Loucy (cell line): Measurements from ENCODE around the gene CDC42BPB.

ENCODE experiments used
- H2AFZ ChIP-seq: fragments of 200-600 bp; sonication (generic); 2 replicates; pipeline ENCODE4 v1.6.0; 2016; ENCODE audit warnings: antibody characterized with exemption, mild to moderate bottlenecking, low read length, moderate library complexity
- H3F3A ChIP-seq: fragments of 200-600 bp; 2 replicates; pipeline ENCODE4 v1.6.0; 2016; ENCODE audit warnings: antibody characterized with exemption, low read depth, mild to moderate bottlenecking
- H3K27me3 ChIP-seq: fragments of 200-600 bp; sonication (generic); 2 replicates; pipeline ENCODE4 v1.6.1; 2014; ENCODE audit warnings: low read length, mild to moderate bottlenecking; ENCODE audit not compliant: insufficient read depth, poor library complexity, severe bottlenecking
- H3K36me3 ChIP-seq: fragments of 200-600 bp; sonication (generic); 2 replicates; pipeline ENCODE4 v1.6.1; 2016; ENCODE audit warnings: low read length; ENCODE audit not compliant: insufficient read depth
- H3K4me1 ChIP-seq: fragments of 200-600 bp; sonication (generic); 2 replicates; pipeline ENCODE4 v1.5.1; 2014; ENCODE audit warnings: low read length, mild to moderate bottlenecking; ENCODE audit not compliant: insufficient read depth, poor library complexity, severe bottlenecking
- H3K4me2 ChIP-seq: fragments of 200-600 bp; sonication (generic); 2 replicates; pipeline ENCODE4 v1.6.0; 2014; ENCODE audit warnings: antibody characterized with exemption, low read length, low read depth, mild to moderate bottlenecking; ENCODE audit not compliant: poor library complexity, severe bottlenecking
- H3K4me3 ChIP-seq: fragments of 200-600 bp; sonication (generic); 2 replicates; pipeline ENCODE4 v1.5.1; 2014; ENCODE audit warnings: low read length, mild to moderate bottlenecking, mixed read lengths; ENCODE audit not compliant: poor library complexity, severe bottlenecking
- H3K79me2 ChIP-seq: fragments of 200-600 bp; sonication (generic); 2 replicates; pipeline ENCODE4 v1.6.1; 2014; ENCODE audit warnings: low read length; ENCODE audit not compliant: insufficient read depth
- H3K9ac ChIP-seq: fragments of 200-600 bp; sonication (generic); 2 replicates; pipeline ENCODE4 v1.6.0; 2014; ENCODE audit warnings: mild to moderate bottlenecking, low read depth, low read length, moderate library complexity; ENCODE audit not compliant: poor library complexity, severe bottlenecking
- H3K9me2 ChIP-seq: fragments of 200-600 bp; sonication (generic); replicated peaks from 2 replicates; pipeline ENCODE4 v1.6.1; 2016; ENCODE audit warnings: low read depth, low read length, mixed read lengths
- H3K9me3 ChIP-seq: fragments of 200-600 bp; sonication (generic); 2 replicates; pipeline ENCODE4 v1.6.1; 2014; ENCODE audit warnings: mild to moderate bottlenecking, antibody characterized with exemption, low read length, low read depth; ENCODE audit not compliant: insufficient read depth
- H4K20me1 ChIP-seq: fragments of 200-600 bp; sonication (generic); 2 replicates; pipeline ENCODE4 v1.6.0; 2014; ENCODE audit warnings: antibody characterized with exemption, low read length, mild to moderate bottlenecking; ENCODE audit not compliant: insufficient read depth, poor library complexity, severe bottlenecking
- EZH2phosphoT487 ChIP-seq: fragments of 200-600 bp; IDR thresholded peaks from 2 replicates; pipeline ENCODE4 v1.6.1; 2018; ENCODE audit warnings: antibody characterized with exemption, mild to moderate bottlenecking, moderate library complexity, borderline replicate concordance
- TF ChIP-seq, protein P1 (sequence below): fragments of 200-600 bp; sonication (generic); conservative IDR thresholded peaks from 2 replicates; pipeline ENCODE4 v1.5.1; 2014; ENCODE audit warnings: mild to moderate bottlenecking, antibody characterized with exemption, low read length

The CDC42BPB gene

DNA sequence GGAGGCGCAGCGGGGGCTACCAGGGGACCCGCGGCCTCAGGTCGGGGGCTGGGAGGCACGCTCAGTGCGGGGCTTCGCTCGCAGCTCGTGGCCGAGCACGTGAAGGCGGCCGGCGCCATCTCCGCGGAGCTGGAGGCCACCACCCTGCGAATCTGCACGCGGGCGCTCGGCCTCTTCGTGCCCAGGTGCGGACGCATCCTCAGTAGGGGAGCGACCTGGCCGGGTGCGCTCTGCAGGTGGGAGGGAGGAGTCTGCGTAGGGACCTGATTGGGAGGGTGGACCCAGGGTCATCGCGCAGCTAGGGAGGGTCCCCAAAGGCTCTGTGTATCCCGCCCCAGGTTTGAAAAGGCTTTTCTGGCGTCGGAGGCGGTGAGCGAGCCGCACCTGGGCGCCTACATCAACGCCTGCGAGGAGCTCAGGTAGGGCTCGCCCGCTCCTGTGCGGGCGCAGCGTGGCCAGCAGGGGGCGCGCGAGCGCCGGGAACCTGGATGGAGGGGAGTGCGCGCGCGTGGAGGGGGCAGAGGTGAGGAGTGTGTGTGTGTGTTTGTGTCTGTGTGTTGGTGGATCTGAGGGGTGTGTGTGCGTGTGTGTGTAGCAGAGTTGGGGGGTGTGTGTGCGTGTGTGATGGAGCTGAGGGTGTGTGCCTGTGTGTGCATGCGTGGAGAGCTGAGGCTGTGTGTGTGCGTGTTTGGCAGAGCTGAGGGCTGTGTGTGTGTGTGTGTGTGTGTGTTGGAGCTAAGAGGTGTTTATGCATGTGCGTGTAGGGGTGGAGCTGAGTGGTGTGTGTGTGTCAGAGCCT lies 47.5 kb upstream of the CDC42BPB start:
- Histone ChIP-seq H3K9me3 (no peaks in the 10 kb centered on the region), H3K79me2 (no peaks in the 10 kb centered on the region), H3K9me2 (no peaks in the 10 kb centered on the region), H3K27me3 (no peaks in the 10 kb centered on the region), H4K20me1 (no peaks in the 10 kb centered on the region), H2AFZ (no peak overlapping the region), H3K9ac (no peak overlapping the region), H3K4me2 (no peak overlapping the region), H3K36me3 (no peaks in the 10 kb centered on the region), H3F3A (no peaks in the 10 kb centered on the region), H3K4me1 (no peaks in the 10 kb centered on the region), H3K4me3 (no peak overlapping the region)
- no peak for TF ChIP-seq EZH2phosphoT487
- TF ChIP-seq, protein P1, sequence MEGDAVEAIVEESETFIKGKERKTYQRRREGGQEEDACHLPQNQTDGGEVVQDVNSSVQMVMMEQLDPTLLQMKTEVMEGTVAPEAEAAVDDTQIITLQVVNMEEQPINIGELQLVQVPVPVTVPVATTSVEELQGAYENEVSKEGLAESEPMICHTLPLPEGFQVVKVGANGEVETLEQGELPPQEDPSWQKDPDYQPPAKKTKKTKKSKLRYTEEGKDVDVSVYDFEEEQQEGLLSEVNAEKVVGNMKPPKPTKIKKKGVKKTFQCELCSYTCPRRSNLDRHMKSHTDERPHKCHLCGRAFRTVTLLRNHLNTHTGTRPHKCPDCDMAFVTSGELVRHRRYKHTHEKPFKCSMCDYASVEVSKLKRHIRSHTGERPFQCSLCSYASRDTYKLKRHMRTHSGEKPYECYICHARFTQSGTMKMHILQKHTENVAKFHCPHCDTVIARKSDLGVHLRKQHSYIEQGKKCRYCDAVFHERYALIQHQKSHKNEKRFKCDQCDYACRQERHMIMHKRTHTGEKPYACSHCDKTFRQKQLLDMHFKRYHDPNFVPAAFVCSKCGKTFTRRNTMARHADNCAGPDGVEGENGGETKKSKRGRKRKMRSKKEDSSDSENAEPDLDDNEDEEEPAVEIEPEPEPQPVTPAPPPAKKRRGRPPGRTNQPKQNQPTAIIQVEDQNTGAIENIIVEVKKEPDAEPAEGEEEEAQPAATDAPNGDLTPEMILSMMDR = peak; percentile 95

DNA sequence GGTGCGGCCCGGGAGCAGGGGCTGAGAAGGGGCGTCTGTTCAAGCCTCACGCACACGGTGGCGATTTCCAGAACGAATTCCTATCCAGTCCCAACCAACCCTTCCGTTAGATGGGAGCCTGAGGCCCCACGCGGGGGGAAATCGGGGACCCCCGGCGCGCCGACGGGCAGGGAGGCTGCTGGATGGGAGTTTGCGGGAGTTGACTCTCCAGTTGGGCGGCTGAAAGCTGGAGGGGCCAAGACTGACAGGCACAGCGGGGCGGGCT lies 47.0 kb upstream of the CDC42BPB start:
- no peak for TF ChIP-seq EZH2phosphoT487
- TF ChIP-seq, protein P1 = no peak
- no peaks in the 10 kb centered on the region for H3K4me1 ChIP-seq

DNA sequence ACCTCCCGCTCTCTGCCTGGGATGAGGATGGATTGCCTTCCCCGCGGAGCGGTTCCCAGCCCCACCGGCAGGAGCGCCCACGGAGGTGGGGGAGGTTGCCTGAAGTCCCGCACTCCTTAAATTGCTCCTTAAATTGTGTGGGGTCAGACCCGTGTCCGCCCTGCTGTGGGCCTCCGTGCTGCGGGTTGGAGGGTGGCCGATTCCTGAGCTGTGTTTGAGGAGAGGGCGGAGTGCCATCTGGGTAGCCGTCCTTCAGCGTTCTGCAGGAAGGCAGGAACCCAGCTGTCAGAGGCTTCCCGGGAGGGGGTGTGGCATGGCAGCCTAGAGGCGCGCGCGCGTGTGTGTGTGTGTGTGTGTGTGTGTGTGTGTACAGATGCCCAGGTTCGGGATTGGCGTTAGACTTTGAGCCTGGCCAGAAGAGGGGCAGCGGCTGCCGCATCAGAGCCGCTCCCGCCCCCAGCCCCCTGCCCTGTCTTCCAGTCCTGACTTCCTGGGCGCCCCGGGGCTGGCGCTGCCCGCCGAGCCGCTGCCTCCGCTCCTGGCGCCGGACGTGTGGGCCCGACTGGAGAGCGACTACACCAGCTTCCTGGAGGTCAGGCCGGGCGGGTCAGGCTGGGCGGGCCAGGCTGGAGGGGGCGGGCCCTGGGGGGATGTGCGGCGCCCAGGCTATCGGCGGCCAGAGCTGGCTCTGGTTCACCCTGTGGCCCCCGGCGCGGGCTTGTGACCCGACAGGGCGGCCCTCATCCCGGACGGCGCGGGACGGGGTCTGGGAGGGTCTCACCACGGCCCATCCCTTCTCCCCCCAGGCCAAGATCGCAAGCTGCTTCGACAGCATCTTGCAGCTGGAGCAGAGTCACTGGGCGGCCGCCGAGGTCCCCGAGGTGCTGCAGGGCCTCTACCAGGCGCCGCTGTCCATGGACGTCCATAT lies 46.4 kb upstream of the CDC42BPB start:
- no peak overlapping the region for H3K4me2 ChIP-seq
- no peak overlapping the region for H2AFZ ChIP-seq
- no peaks in the 10 kb centered on the region for H3K4me1 ChIP-seq
- H3F3A ChIP-seq = no peaks in the 10 kb centered on the region
- H3K9me3 ChIP-seq = no peaks in the 10 kb centered on the region
- no peaks in the 10 kb centered on the region for H3K9me2 ChIP-seq
- no peak overlapping the region for H3K4me3 ChIP-seq
- no peak for TF ChIP-seq EZH2phosphoT487
- TF ChIP-seq, protein P1 = no peak
- H4K20me1 ChIP-seq = no peaks in the 10 kb centered on the region
- no peaks in the 10 kb centered on the region for H3K36me3 ChIP-seq
- no peaks in the 10 kb centered on the region for H3K79me2 ChIP-seq
- H3K9ac ChIP-seq = no peak overlapping the region
- H3K27me3 ChIP-seq = no peaks in the 10 kb centered on the region

More for the DNA sequence above, 47.0 kb upstream of the CDC42BPB start:
- Histone ChIP-seq H3K9ac (no peak overlapping the region), H3K4me3 (no peak overlapping the region), H3F3A (no peaks in the 10 kb centered on the region), H3K4me2 (no peak overlapping the region), H2AFZ (no peak overlapping the region), H3K36me3 (no peaks in the 10 kb centered on the region), H3K9me2 (no peaks in the 10 kb centered on the region), H3K79me2 (no peaks in the 10 kb centered on the region), H3K9me3 (no peaks in the 10 kb centered on the region), H3K27me3 (no peaks in the 10 kb centered on the region), H4K20me1 (no peaks in the 10 kb centered on the region)
